HG03025 (cell line): ENCODE data around the gene TRA2A.
A peak's percentile ranks its signal among the peaks of the same experiment; 100 is the strongest.
"Not testable (repeated sequence)": the region's sequence is repeated elsewhere in the genome, so short reads cannot be mapped to it uniquely, and the experiment has no call there.

Experiments used
- ATAC-seq: cut with Tn5 transposase; IDR thresholded peaks from one replicate; pipeline ENCODE4 v1.9.1; 2021; ENCODE audit warnings: mild to moderate bottlenecking, moderate library complexity; ENCODE audit not compliant: unreplicated experiment, low FRiP score

TRA2A gene

GRCh38 chr7:23514755-23515154, 17.0 kb downstream of the TRA2A start:
- no peak for ATAC-seq

- not testable (repeated sequence) for ATAC-seq
Measured at GRCh38 chr7:23513746-23514145, 18.0 kb downstream of the TRA2A start.

- no peak for ATAC-seq
Measured at GRCh38 chr7:23494009-23494408, 37.8 kb downstream of the TRA2A start.

- ATAC-seq, result no peak
Measured at GRCh38 chr7:23491502-23491901, 40.3 kb downstream of the TRA2A start.

- no peak for ATAC-seq
Measured at GRCh38 chr7:23490357-23491135, 41.2 kb downstream of the TRA2A start.

GRCh38 chr7:23488714-23489113, 43.1 kb downstream of the TRA2A start:
- not testable (repeated sequence) for ATAC-seq

- ATAC-seq, result no peak
Measured at GRCh38 chr7:23487670-23488069, 44.1 kb downstream of the TRA2A start.

- no peak for ATAC-seq
Measured at GRCh38 chr7:23486002-23486773, 45.6 kb downstream of the TRA2A start.

- no peak for ATAC-seq
Measured at GRCh38 chr7:23482686-23483085, 49.1 kb downstream of the TRA2A start.

- no peak for ATAC-seq
Measured at GRCh38 chr7:23477962-23478866, 53.6 kb downstream of the TRA2A start.

- no peak for ATAC-seq
Measured at GRCh38 chr7:23477157-23477499, 54.7 kb downstream of the TRA2A start.

- no peak for ATAC-seq
Measured at GRCh38 chr7:23476286-23477156, 55.3 kb downstream of the TRA2A start.

- no peak for ATAC-seq
Measured at GRCh38 chr7:23475576-23475839, 56.3 kb downstream of the TRA2A start.

- ATAC-seq, result no peak
Measured at GRCh38 chr7:23474829-23475575, 56.8 kb downstream of the TRA2A start.

- ATAC-seq, result peak; percentile 52
Measured at GRCh38 chr7:23474094-23474828, 57.5 kb downstream of the TRA2A start.

- ATAC-seq, result no peak
Measured at GRCh38 chr7:23473844-23474093, 58.0 kb downstream of the TRA2A start.

- no peak for ATAC-seq
Measured at GRCh38 chr7:23472956-23473843, 58.6 kb downstream of the TRA2A start.

- no peak for ATAC-seq
Measured at GRCh38 chr7:23472556-23472955, 59.2 kb downstream of the TRA2A start.
